GM12878 (cell line): ENCODE results near the gene TNFRSF14. TPM values are rescaled to one million over a fixed set of nuclear protein-coding genes. Genes with fewer than 3 reads are reported as not detected.
A peak's percentile ranks its signal among the peaks of the same experiment; 100 is the strongest.

ENCODE experiments used
- ATF2 ChIP-seq: IDR thresholded peaks from 2 replicates; pipeline ENCODE4 v1.6.1; 2012; ENCODE audit warnings: low read length, inconsistent platforms
- CBFB ChIP-seq: IDR thresholded peaks from 2 replicates; pipeline ENCODE4 v1.6.1; 2016; ENCODE audit warnings: antibody characterized with exemption, low read depth
- CEBPB ChIP-seq, 2 experiments: fragments of 150-350 bp in 1 of 2; IDR thresholded peaks; 2 replicates each; pipeline ENCODE4 v1.6.1; 2012 to 2014; ENCODE audit warnings: low read depth in 2 of 2, low read length in 2 of 2, borderline replicate concordance in 1 of 2, inconsistent platforms in 1 of 2
- CREM ChIP-seq: IDR thresholded peaks from 2 replicates; pipeline ENCODE4 v1.6.1; 2014; ENCODE audit warnings: antibody characterized with exemption, low read depth
- EGR1 ChIP-seq, 2 experiments: IDR thresholded peaks; 1 replicate in 1 of 2; 2 replicates in 1 of 2; pipeline ENCODE4 v1.6.1; 2011 to 2012; ENCODE audit warnings: low read depth in 2 of 2, low read length in 2 of 2, borderline replicate concordance in 1 of 2, mild to moderate bottlenecking in 1 of 2, moderate library complexity in 1 of 2
- ESRRA ChIP-seq: IDR thresholded peaks from 2 replicates; pipeline ENCODE4 v1.6.1; 2012; ENCODE audit warnings: mild to moderate bottlenecking, low read length, improper control_type of control experiment
- KDM1A ChIP-seq: fragments of 200-600 bp; sonication (generic); IDR thresholded peaks from 2 replicates; pipeline ENCODE4 v1.6.1; 2016; ENCODE audit warnings: borderline replicate concordance
- MYB ChIP-seq: fragments of 150-350 bp; IDR thresholded peaks from 2 replicates; pipeline ENCODE4 v1.6.1; 2014; ENCODE audit warnings: mild to moderate bottlenecking, low read depth, low read length, borderline replicate concordance
- NFXL1 ChIP-seq: fragments of 450-650 bp; IDR thresholded peaks from 2 replicates; pipeline ENCODE4 v1.6.1; 2017; ENCODE audit warnings: antibody characterized with exemption, mild to moderate bottlenecking, borderline replicate concordance
- NFYB ChIP-seq: IDR thresholded peaks from 2 replicates; pipeline ENCODE4 v1.6.1; 2011; ENCODE audit warnings: low read depth, mild to moderate bottlenecking, low read length, improper control_type of control experiment, moderate library complexity; ENCODE audit not compliant: insufficient read depth
- PAX5 ChIP-seq: IDR thresholded peaks from 2 replicates; pipeline ENCODE4 v1.6.1; 2011; ENCODE audit warnings: low read depth, low read length, borderline replicate concordance
- PAX8 ChIP-seq: fragments of 450-650 bp; IDR thresholded peaks from 2 replicates; pipeline ENCODE4 v1.6.1; 2017; ENCODE audit warnings: mild to moderate bottlenecking, moderate library complexity
- POLR2AphosphoS2 ChIP-seq: IDR thresholded peaks from 2 replicates; pipeline ENCODE4 v1.6.1; 2011; ENCODE audit warnings: low read depth, mild to moderate bottlenecking, low read length, improper control_type of control experiment, moderate library complexity
- SMARCA5 ChIP-seq: fragments of 450-650 bp; IDR thresholded peaks from 2 replicates; pipeline ENCODE4 v1.6.1; 2017; ENCODE audit warnings: mild to moderate bottlenecking
- SP1 ChIP-seq: IDR thresholded peaks from one replicate; pipeline ENCODE4 v1.6.1; 2011; ENCODE audit warnings: low read depth, low read length
- STAT3 ChIP-seq: IDR thresholded peaks from 2 replicates; pipeline ENCODE4 v1.6.1; 2011; ENCODE audit warnings: low read depth, low read length, improper control_type of control experiment
- ZBED1 ChIP-seq: IDR thresholded peaks from 2 replicates; pipeline ENCODE4 v1.6.1; 2016; ENCODE audit warnings: borderline replicate concordance
- ZNF217 ChIP-seq: fragments of 450-650 bp; IDR thresholded peaks from 2 replicates; pipeline ENCODE4 v1.6.1; 2017; ENCODE audit warnings: antibody characterized with exemption, mild to moderate bottlenecking
- ZNF592 ChIP-seq: fragments of 450-650 bp; IDR thresholded peaks from 2 replicates; pipeline ENCODE4 v1.6.1; 2017; ENCODE audit warnings: mild to moderate bottlenecking, moderate library complexity
- ZNF687 ChIP-seq: fragments of 450-650 bp; IDR thresholded peaks from 2 replicates; pipeline ENCODE4 v1.6.1; 2017; ENCODE audit warnings: mild to moderate bottlenecking, moderate library complexity
- ZZZ3 ChIP-seq: IDR thresholded peaks from 2 replicates; pipeline ENCODE4 v1.6.1; 2011; ENCODE audit warnings: low read depth; ENCODE audit not compliant: control insufficient read depth, insufficient read length
- polyA plus RNA-seq, 11 experiments: library from polyadenylated mRNA; depleted of rRNA in 4 of 11; unstranded in 6 of 11; stranded (reverse) in 5 of 11; fragments of >200 nt; fragmentation: Nextera tagmentation in 4 of 11; fragmentation: Illumina TruSeq in 1 of 11; extraction: Ambion mirVana in 4 of 11; extraction: Trizol in 1 of 11; gene quantifications; 1 replicate in 1 of 11; 2 replicates in 10 of 11; pipeline versions ENCODE4 v1.2.1 to v1.2.3, GENCODE V29; 2011 to 2016; ENCODE audit warnings: inconsistent platforms in 2 of 11, missing spikeins in 2 of 11, low read depth in 1 of 11
- total RNA-seq, 4 experiments: library from RNA; depleted of rRNA in 3 of 4; stranded (reverse); fragments of >200 nt in 3 of 4; fragmentation: Illumina TruSeq in 1 of 4; extraction: Trizol in 1 of 4; gene quantifications; 2 replicates each; pipeline versions ENCODE4 v1.2.1 to v1.2.3, GENCODE V29; 2013 to 2021

Gene TNFRSF14
- total and polyA plus RNA-seq, 10 of the 15 experiments (the other 5 are each of a cell fraction or from before 2014, with no cell fraction given) = 0.43 to 114 (median 41.5) TPM

GRCh38 chr1:2546515-2547209 is 9.5 kb upstream of the TNFRSF14 start (continued):
- TF ChIP-seq CEBPB (IDR thresholded peaks at IDR 0.05; ENCODE audit: borderline replicate concordance in 1 of 2, low read depth in 2 of 2, low read length in 2 of 2) (no peak), ATF2 (no peak), ZNF687 (no peak), NFYB (no peak), ZZZ3 (no peak), STAT3 (no peak), SMARCA5 (peak; percentile 90), PAX5 (no peak), MYB (no peak), KDM1A (no peak), POLR2AphosphoS2 (no peak), SP1 (peak; percentile 21), NFXL1 (no peak), CREM (no peak), CBFB (no peak), ESRRA (no peak), PAX8 (no peak), ZNF592 (no peak), ZNF217 (peak; percentile 71; the same call in 1 of the 2 replicates), ZBED1 (no peak), EGR1 (IDR thresholded peaks at IDR 0.05; ENCODE audit: borderline replicate concordance in 1 of 2, low read depth in 2 of 2, low read length in 2 of 2) (peak in 1 of 2 experiments; percentile 36; a peak in 1 of 3 replicates)
